Measurements from ENCODE around the gene VPS13A.

DNA sequence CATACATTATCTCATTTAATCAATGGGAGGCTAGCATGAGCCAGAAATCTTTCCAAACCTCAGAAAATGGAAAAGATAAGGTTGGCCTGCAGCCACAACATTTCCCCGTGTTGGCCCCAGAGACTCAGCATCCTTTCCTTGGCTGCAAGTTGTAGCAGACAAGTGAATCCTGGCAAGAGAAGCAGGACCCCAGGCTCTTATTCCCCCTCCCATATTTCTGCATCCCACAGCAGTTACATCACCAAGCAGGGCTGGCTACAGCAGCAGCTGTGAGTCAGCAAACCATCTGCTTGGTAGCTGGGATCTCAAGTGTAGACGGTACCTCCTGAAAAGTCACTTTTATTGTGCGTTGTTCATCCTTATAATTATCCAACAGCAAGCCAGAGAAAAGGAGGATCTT is 258.4 kb downstream of the VPS13A start:
- TF ChIP-seq CTCF (IDR thresholded peaks at IDR 0.05) = no peak
- no peak for TF ChIP-seq EZH2 (IDR thresholded peaks at IDR 0.05)

All from neural progenitor cell (in vitro differentiated cells).